ACHN (cell line): ENCODE data around the gene LIN7C.
"Not testable (repeated sequence)": the region's sequence is repeated elsewhere in the genome, so short reads cannot be mapped to it uniquely, and the experiment has no call there.

Source experiments
- DNase-seq: peaks from one replicate; pipeline ENCODE4 v3.0.0-alpha.2; 2015
- in situ Hi-C: cut with HindIII; loops from 2 replicates; pipeline ENCODE4 v1.10.0; 2017; ENCODE audit warnings: low sequenced_read_pairs, low pct_ligation_motif_present, low pct_unique_long_range_greater_than_20kb

The LIN7C gene, protein sequence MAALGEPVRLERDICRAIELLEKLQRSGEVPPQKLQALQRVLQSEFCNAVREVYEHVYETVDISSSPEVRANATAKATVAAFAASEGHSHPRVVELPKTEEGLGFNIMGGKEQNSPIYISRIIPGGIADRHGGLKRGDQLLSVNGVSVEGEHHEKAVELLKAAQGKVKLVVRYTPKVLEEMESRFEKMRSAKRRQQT

DNA sequence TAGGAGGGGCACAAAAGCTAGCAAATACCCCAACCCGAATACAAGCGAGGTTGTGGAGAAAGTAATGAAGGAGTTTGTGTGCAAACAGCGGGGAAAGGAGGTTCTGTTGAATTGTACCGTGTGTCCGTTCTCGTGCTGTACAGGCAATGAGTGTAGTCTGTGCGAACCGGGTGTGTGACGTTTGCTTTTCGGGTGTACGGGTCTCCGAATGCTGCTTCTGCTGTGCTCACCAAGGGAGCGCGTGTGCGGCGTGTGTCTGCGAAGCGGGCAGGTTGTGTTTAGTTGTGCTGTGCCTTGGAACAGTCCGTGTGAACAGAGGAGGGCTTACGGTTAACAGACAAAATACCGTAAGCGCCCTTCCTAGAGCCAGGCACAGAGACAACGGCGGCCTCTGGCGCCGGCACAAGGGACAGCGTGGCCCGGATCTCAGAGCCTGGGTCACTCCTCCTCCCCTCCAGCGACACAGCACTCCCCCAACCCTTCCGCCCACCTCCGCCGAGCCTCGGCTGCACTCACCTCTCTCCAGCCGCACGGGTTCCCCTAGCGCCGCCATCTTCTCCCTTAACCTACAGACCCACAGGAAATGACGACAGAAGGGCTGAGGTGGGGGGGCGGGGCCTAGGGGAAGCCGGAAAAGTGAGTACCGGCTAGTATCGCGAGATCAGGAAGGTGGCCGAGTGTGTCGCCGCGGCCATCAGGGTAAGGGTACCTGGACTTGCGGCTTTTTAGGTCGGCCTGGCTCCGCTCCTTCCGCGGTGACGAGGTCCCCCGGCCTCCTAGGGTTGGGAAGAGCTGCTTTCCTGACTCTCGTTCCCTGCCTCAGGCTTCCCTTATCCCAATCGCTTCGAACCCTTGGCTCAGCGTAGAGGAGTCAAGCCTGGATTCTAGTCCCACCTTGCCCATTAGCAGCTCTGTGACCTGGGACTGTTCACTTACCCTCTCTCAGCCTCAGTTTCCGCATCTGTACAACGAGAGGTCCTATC is at the start of gene LIN7C:
LIN7C (minus strand) TSS at position 570 of the 983 bp plus-strand sequence; CDS start at position 553, 17 bp downstream.
- DNase-seq = peak; percentile 93
- in situ Hi-C loops = no loop called here

GRCh38 chr11:27555264-27555663 is 48.7 kb upstream of the LIN7C start:
- no peak for DNase-seq
- in situ Hi-C loops = no loop called here

DNA sequence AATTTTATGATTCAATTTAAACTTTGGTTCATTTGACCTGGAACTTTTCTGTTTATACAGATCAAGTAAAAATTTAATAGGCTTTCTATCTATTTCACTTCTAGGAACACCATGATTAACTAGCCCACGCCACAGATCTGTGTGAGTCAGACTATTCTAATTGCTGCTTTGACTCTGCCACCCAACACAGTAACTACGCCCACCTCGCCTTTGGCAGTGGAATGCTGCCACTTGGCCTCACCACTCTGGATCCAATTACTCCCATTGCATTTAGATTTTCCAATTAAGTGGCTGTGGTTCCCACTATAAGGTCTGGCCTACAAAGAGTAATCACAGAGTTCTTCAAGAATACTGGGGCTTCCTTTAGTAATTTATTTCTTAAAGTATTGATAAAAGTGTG is 46.6 kb upstream of the LIN7C start:
- in situ Hi-C loops = no loop called here
- DNase-seq = no peak

GRCh38 chr11:27552341-27552740 is 45.8 kb upstream of the LIN7C start:
- no peak for DNase-seq
- in situ Hi-C loops = no loop called here

- no peak for DNase-seq
These were observed 44.6 kb upstream of the LIN7C start for GRCh38 chr11:27551127-27551526.

GRCh38 chr11:27545946-27546345 is 39.4 kb upstream of the LIN7C start:
- DNase-seq = no peak
- in situ Hi-C loops = no loop called here

More at GRCh38 chr11:27551127-27551526, 44.6 kb upstream of the LIN7C start:
- in situ Hi-C loops = no loop called here

- no peak for DNase-seq
These were observed 38.5 kb upstream of the LIN7C start for GRCh38 chr11:27545035-27545434.

DNA sequence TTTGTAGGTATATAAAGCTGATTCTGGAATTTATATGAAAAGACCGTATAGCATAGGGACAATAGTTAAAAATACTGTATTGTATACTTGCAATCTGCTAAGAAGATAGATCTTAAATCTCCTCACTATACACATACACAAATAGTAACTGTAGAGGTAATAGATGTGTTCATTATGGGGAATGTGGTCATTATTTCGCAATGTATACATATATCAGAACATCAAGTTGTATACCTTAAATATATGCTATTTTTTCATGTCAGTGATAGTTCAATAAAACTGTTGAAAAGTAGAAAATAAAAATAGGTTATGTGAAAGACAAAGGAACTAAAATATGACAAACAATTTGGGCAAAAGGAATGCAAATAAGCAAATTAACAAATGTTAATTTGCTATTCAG is 35.2 kb upstream of the LIN7C start:
- in situ Hi-C loops = no loop called here
- DNase-seq = no peak

More at GRCh38 chr11:27545035-27545434, 38.5 kb upstream of the LIN7C start:
- in situ Hi-C loops = no loop called here

DNA sequence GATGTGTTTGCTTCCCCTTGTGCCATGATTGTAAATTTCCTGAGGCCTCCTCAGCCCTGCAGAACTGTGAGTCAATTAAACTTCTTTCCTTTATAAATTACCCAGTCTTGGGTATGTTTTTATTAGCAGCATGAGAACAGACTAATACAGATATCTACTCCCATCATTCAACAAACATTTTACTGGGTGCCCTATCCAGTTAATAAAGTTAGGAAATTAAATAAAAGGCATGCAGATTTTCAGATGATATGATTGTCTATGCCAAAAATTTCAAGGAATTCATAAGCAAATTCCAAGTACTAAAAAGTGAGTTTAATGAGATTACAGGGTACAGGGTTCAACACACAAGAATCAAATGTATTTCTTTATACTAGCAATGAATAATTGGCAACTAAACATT is 33.5 kb upstream of the LIN7C start:
- in situ Hi-C loops = no loop called here
- DNase-seq = no peak

DNA sequence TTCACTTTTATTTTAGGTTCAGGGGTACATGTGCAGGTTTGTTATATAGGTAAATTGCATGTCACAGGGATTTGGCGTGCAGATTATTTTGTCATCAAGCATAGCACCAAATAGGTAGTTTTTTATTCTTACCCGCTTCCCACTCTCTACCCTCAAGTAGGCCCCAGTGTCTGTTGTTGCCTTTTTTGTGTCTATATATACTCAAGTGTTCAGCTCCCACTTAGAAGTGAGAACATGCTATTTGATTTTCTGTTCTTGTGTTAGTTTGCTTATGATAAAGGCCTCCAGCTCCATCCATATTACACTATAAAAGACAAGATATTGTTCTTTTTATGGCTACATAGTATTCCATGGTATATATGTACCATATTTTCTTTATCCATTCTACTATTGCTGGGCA is 28.5 kb upstream of the LIN7C start:
- in situ Hi-C loops = no loop called here
- DNase-seq = no peak

- in situ Hi-C loops = no loop called here
- DNase-seq = no peak
These were observed 26.2 kb upstream of the LIN7C start for GRCh38 chr11:27532652-27533325.

DNA sequence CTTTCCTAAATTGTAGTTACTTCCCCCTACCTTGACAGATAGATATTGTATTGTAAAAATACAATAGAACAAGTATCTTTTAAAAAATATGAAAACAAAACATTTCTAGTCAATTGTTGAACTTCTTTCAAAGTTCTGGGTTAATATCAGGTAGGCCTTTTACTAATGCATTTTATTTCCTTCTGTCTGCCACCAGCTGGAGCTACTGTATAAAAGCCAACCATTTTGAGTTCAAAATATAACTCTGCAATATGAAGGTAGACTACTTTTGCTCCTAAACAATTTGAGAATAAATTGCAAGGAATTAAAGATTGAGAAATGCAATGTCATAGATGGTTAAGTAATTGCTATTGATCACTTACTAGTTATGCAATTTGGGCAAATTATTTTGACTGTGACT is 22.1 kb upstream of the LIN7C start:
- DNase-seq = no peak
- in situ Hi-C loops = no loop called here

GRCh38 chr11:27526535-27526934 is 20.0 kb upstream of the LIN7C start:
- in situ Hi-C loops = no loop called here
- DNase-seq = no peak

DNA sequence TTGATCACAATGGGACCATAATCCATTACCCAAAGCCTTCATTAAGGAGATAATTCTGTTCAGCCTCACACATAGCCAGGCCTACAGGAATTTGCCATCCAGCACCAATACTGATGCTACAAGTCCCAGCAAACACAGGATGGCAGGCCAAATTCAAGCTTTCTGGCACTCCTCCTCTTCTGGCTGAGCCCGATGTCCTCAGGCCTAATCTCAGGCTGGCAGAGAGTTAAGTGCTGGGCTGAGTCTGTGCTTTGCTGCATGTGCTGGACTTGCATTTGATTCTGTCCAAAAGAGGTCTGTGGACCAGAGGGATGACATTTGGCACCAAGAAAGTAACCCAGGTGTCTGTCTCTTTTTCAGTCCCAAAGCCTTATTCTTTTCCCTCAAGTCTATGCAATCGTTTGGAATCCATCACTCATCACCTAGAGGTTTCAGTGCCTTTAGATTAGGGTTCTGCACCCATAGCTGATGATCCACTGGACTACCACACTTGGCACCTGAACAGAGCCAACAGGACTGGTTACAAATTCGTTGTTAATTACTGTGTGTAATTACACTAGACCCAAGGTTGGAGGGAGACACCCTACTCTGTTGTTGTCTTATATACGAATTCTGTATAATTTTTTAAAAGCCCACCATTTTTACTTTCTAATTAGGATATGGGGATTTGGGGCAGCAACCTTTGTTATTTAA is 19.4 kb upstream of the LIN7C start:
- in situ Hi-C loops = no loop called here
- DNase-seq = no peak

DNA sequence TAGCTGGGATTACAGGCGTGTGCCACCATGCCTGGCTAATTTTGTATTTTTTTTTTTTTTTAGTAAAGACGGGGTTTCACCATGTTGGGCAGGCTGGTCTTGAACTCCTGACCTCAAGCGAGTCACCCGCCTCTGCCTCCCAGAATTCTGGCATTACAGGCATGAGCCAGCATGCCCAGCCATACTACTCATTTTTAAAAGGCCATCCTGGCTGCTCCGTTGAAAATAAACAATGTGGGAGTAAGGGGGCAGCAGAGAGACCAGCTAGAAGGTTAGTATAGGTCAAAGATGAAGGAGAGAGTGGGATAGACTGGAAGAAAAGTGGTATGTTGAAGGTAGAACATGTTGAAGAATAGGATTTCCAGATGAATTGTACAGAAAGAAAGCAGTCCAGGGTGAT is 17.6 kb upstream of the LIN7C start:
- in situ Hi-C loops = no loop called here
- DNase-seq = peak; percentile 51

DNA sequence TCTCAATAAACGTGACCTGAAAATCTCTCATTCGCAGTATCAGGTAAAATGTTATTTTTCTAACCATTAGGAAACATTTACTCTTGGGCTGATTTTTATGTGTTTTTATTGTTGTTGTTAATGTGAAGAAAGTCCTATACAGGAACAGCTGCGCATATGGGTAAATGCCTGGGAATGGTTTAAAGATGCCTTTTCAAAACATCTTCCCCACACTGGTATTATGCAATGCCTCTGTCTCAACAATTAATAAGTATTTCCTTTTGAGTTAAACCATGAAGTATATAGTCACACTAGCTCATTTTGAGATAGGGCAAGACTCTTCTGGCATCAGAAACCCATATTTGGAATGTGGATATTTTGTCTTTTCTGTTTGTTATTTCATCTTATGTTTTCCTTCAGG is 13.7 kb upstream of the LIN7C start:
- in situ Hi-C loops = no loop called here
- DNase-seq = no peak

- no peak for DNase-seq
- in situ Hi-C loops = no loop called here
These were observed 11.9 kb upstream of the LIN7C start for GRCh38 chr11:27518518-27518917.

DNA sequence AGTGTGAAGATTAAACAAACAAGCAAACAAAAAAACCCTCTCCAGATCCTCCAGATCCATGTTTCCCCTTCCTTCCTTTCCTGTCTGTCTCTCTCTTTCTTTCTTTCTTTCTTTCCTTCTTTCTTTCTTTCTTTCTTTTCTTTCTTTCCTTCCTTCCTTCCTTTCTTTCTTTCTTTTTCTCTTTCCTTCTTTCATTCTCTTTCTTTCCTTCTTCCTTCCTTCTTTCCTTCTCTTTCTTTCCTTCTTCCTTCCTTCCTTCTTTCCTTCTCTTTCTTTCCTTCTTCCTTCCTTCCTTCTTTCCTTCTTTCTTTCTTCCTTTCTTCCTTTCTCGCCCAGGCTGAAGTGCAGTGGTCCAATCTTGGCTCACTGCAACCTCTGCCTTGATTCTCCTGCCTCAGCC is 10.9 kb upstream of the LIN7C start:
- in situ Hi-C loops, DNase-seq: not testable (repeated sequence)

- in situ Hi-C loops = no loop called here
These were observed 8.0 kb upstream of the LIN7C start for GRCh38 chr11:27514558-27514957.

More at GRCh38 chr11:27514558-27514957, 8.0 kb upstream of the LIN7C start:
- no peak for DNase-seq
